WTC11 (cell line): ENCODE results near the gene LAMC2.

Experiments
- CDX4 ChIP-seq: fragments of 250-450 bp; sonication (Bioruptor Pico); IDR thresholded peaks from 2 replicates; pipeline ENCODE4 v1.9.0; 2021; ENCODE audit warnings: moderate library complexity, mild to moderate bottlenecking, inconsistent platforms, borderline replicate concordance
- CTCF ChIP-seq: fragments of 200-600 bp; IDR thresholded peaks from 2 replicates; pipeline ENCODE4 v1.8.0; 2022; ENCODE audit warnings: antibody characterized with exemption
- FOXJ3 ChIP-seq: sonication (generic); formaldehyde crosslinking; IDR thresholded peaks from 2 replicates; pipeline ENCODE4 v1.9.0; 2021; ENCODE audit warnings: missing genetic modification reagents, mild to moderate bottlenecking, borderline replicate concordance
- JUN ChIP-seq: sonication (generic); formaldehyde crosslinking; IDR thresholded peaks from 2 replicates; pipeline ENCODE4 v1.8.0; 2023; ENCODE audit warnings: mild to moderate bottlenecking, missing genetic modification reagents
- KAT7 ChIP-seq: sonication (generic); formaldehyde crosslinking; IDR thresholded peaks from 2 replicates; pipeline ENCODE4 v1.8.1; 2023; ENCODE audit warnings: missing genetic modification reagents, mild to moderate bottlenecking, borderline replicate concordance
- MAX ChIP-seq: sonication (generic); formaldehyde crosslinking; IDR thresholded peaks from 2 replicates; pipeline ENCODE4 v1.8.0; 2022; ENCODE audit warnings: mild to moderate bottlenecking, missing genetic modification reagents
- PRDM15 ChIP-seq: sonication (generic); formaldehyde crosslinking; IDR thresholded peaks from 2 replicates; pipeline ENCODE4 v1.8.0; 2022; ENCODE audit warnings: missing genetic modification reagents
- PRRX2 ChIP-seq: fragments of 250-450 bp; sonication (Bioruptor Pico); IDR thresholded peaks from 2 replicates; pipeline ENCODE4 v1.8.0; 2021; ENCODE audit warnings: mild to moderate bottlenecking

GRCh38 chr1:183149273-183149672 lies 36.8 kb upstream of the LAMC2 start:
- no peak for TF ChIP-seq MAX
- no peak for TF ChIP-seq JUN (CRISPR knock-in tag)
- TF ChIP-seq FOXJ3 (CRISPR knock-in tag): no peak
- TF ChIP-seq CTCF: no peak
- TF ChIP-seq CDX4 (CRISPR knock-in tag): no peak
- TF ChIP-seq PRDM15 (CRISPR knock-in tag): no peak
- no peak for TF ChIP-seq PRRX2 (CRISPR knock-in tag)
- no peak for TF ChIP-seq KAT7 (CRISPR knock-in tag)
